CD4-positive, alpha-beta T cell treated with Interleukin-21 for 1 hour (primary cell): Measurements from ENCODE around the gene POLR1G.
A peak's percentile ranks its signal among the peaks of the same experiment; 100 is the strongest.
"Not testable (repeated sequence)": the region's sequence is repeated elsewhere in the genome, so short reads cannot be mapped to it uniquely, and the experiment has no call there.

Experiments used
- DNase-seq: peaks from one replicate; pipeline ENCODE4 v3.0.0-alpha.2; 2020

Gene POLR1G

GRCh38 chr19:45423033-45423588 is 16.7 kb downstream of the POLR1G start:
- DNase-seq = no peak

GRCh38 chr19:45423589-45424190 is 17.2 kb downstream of the POLR1G start, which contains the start of gene ERCC1:
Gene ERCC1, minus strand, starts transcription at chr19:45423917. Its CDS starts 543 bp downstream, at chr19:45423374.
- peak; percentile 92 for DNase-seq

GRCh38 chr19:45424191-45425058 is 18.0 kb downstream of the POLR1G start:
- DNase-seq = peak; percentile 34

GRCh38 chr19:45428384-45429231 is 22.2 kb downstream of the POLR1G start:
- peak; percentile 32 for DNase-seq

GRCh38 chr19:45429896-45430295 is 23.5 kb downstream of the POLR1G start:
- DNase-seq = not testable (repeated sequence)

- not testable (repeated sequence) for DNase-seq
Measured at GRCh38 chr19:45431008-45431407, 24.6 kb downstream of the POLR1G start.

GRCh38 chr19:45432543-45432942 is 26.1 kb downstream of the POLR1G start:
- not testable (repeated sequence) for DNase-seq

- no peak for DNase-seq
Measured at GRCh38 chr19:45437328-45437727, 30.9 kb downstream of the POLR1G start.

- DNase-seq = no peak
Measured at GRCh38 chr19:45439190-45439568, 32.7 kb downstream of the POLR1G start.

- peak; percentile 90 for DNase-seq
Measured at GRCh38 chr19:45439569-45440258, 33.3 kb downstream of the POLR1G start.

GRCh38 chr19:45440259-45440638 is 33.8 kb downstream of the POLR1G start:
- no peak for DNase-seq

- no peak for DNase-seq
Measured at GRCh38 chr19:45440873-45441654, 34.6 kb downstream of the POLR1G start.

- DNase-seq = no peak
Measured at GRCh38 chr19:45442408-45442777, 35.9 kb downstream of the POLR1G start.

- DNase-seq = peak; percentile 74
Measured at GRCh38 chr19:45442778-45443461, 36.5 kb downstream of the POLR1G start.

- peak; percentile 68 for DNase-seq
Measured at GRCh38 chr19:45443462-45444317, 37.2 kb downstream of the POLR1G start.

GRCh38 chr19:45444318-45445041 is 38.0 kb downstream of the POLR1G start:
- DNase-seq = peak; percentile 92

- no peak for DNase-seq
Measured at GRCh38 chr19:45445139-45445538, 38.7 kb downstream of the POLR1G start.

- peak; percentile 56 for DNase-seq
Measured at GRCh38 chr19:45446295-45446694, 39.9 kb downstream of the POLR1G start.

GRCh38 chr19:45446944-45447343 is 40.5 kb downstream of the POLR1G start:
- no peak for DNase-seq
